ENCODE measurements around the gene DSC2. TPM values are rescaled to one million over a fixed set of nuclear protein-coding genes. Genes with fewer than 3 reads are reported as not detected.
"Not testable (repeated sequence)": the region's sequence is repeated elsewhere in the genome, so short reads cannot be mapped to it uniquely, and the experiment has no call there.

The DSC2 gene
- total RNA-seq, 4 donors from 2014 or later: 14.5 to 113 (median 86.1) TPM

DNA sequence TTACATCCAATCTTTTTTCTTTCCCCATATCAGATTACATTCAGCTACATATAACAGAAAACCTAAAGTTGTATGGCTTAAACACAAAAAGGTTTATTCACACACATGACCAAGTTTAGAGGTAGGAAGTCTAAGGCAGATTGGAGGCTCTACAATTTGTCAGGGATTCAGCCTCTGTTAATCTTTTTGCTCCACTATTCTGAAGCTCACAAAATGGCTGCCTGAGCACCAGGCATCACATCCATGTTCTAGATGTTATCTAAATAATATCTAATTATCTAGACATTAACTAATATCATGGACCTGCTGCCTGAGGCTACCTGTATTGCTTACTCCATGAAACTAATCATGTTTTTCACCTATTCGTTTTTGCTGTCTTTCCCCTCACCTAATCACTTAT is 23.7 kb upstream of the DSC2 start:
- no peak for TF ChIP-seq POLR2AphosphoS5 (IDR thresholded peaks at IDR 0.05)
- TF ChIP-seq POLR2A (IDR thresholded peaks at IDR 0.05): no peak
- TF ChIP-seq, protein P1, sequence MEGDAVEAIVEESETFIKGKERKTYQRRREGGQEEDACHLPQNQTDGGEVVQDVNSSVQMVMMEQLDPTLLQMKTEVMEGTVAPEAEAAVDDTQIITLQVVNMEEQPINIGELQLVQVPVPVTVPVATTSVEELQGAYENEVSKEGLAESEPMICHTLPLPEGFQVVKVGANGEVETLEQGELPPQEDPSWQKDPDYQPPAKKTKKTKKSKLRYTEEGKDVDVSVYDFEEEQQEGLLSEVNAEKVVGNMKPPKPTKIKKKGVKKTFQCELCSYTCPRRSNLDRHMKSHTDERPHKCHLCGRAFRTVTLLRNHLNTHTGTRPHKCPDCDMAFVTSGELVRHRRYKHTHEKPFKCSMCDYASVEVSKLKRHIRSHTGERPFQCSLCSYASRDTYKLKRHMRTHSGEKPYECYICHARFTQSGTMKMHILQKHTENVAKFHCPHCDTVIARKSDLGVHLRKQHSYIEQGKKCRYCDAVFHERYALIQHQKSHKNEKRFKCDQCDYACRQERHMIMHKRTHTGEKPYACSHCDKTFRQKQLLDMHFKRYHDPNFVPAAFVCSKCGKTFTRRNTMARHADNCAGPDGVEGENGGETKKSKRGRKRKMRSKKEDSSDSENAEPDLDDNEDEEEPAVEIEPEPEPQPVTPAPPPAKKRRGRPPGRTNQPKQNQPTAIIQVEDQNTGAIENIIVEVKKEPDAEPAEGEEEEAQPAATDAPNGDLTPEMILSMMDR (IDR thresholded peaks at IDR 0.05): no peak
- TF ChIP-seq EP300 (IDR thresholded peaks at IDR 0.05; ENCODE audit: low read depth): no peak
- 74 to 83% methylated on average over 1 of the region's 1 CpG for WGBS, 2 donors (ENCODE audit: low coverage in 1 of 2)
- H3K4me3 ChIP-seq: no peak overlapping the region
- intact Hi-C loops (cut with DNase I; ENCODE audit: low total_unique reads) (no loop called here), in situ Hi-C loops (cut with MboI; ENCODE audit: low pct_ligation_motif_present in 1 of 4, low pct_unique_long_range_greater_than_20kb in 1 of 4, low sequenced_read_pairs in 3 of 4) (no loop called here)
- H3K27me3 ChIP-seq: no peaks in the 10 kb centered on the region
- H3K27ac ChIP-seq: no peak overlapping the region
- no peaks in the 10 kb centered on the region for H3K36me3 ChIP-seq
- H3K9me3 ChIP-seq: no peaks in the 10 kb centered on the region
- DNase-seq: no peak
- H3K4me1 ChIP-seq: no peaks in the 10 kb centered on the region

DNA sequence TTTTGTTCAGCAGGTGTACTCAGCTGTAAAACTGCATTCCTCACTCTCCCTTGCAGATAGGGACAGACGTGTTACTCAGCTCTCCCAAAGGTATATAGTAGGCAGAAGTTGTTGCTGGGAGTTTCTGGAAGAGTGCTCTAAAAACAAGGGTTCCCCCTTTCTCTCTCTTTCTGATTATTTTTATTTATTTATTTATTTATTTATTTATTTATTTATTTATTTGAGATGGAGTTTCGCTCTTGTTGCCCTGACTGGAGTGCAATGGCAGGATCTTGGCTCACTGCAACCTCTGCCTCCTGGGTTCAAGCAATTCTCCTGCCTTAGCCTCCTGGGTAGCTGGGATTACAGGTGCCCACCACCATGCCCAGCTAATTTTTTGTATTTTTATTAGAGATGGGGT is 20.9 kb upstream of the DSC2 start:
- H3K4me3 ChIP-seq; in situ Hi-C loops (cut with MboI; ENCODE audit: low pct_ligation_motif_present in 1 of 4, low pct_unique_long_range_greater_than_20kb in 1 of 4, low sequenced_read_pairs in 3 of 4); H3K9me3 ChIP-seq; DNase-seq; H3K4me1 ChIP-seq; H3K36me3 ChIP-seq; H3K27me3 ChIP-seq; intact Hi-C loops (cut with DNase I; ENCODE audit: low total_unique reads); H3K27ac ChIP-seq: not testable (repeated sequence)
- WGBS, 2 donors (ENCODE audit: low coverage in 1 of 2): 64 to 78% methylated on average over 1 to 2 of the region's 2 CpGs

DNA sequence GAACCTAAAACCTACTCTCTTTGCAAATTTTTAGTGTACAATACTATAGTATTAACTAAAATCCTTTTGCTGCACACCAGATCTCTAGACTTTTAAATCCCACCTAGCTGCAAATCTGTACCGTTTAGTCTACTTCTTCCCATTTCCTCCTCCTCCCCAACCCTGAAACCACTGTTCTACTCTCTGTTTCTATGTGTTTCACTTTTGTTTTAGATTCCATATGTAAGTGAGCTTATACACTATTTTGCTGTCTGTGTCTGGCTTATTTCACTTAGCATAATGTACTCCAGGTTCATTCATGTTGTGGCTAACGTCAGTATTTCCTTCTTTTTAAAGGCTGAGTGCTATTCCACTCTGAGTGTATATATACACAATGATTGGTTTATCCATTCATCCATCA is 18.4 kb upstream of the DSC2 start:
- TF ChIP-seq EP300 (IDR thresholded peaks at IDR 0.05; ENCODE audit: low read depth): no peak
- no peak for TF ChIP-seq POLR2A (IDR thresholded peaks at IDR 0.05)
- TF ChIP-seq POLR2AphosphoS5 (IDR thresholded peaks at IDR 0.05): no peak
- TF ChIP-seq, protein P1 (IDR thresholded peaks at IDR 0.05): no peak
- in situ Hi-C loops (cut with MboI; ENCODE audit: low pct_ligation_motif_present in 1 of 4, low pct_unique_long_range_greater_than_20kb in 1 of 4, low sequenced_read_pairs in 3 of 4): no loop called here
- WGBS, 2 donors (ENCODE audit: low coverage in 1 of 2): 44 to 58% methylated on average over 2 of the region's 2 CpGs

DNA sequence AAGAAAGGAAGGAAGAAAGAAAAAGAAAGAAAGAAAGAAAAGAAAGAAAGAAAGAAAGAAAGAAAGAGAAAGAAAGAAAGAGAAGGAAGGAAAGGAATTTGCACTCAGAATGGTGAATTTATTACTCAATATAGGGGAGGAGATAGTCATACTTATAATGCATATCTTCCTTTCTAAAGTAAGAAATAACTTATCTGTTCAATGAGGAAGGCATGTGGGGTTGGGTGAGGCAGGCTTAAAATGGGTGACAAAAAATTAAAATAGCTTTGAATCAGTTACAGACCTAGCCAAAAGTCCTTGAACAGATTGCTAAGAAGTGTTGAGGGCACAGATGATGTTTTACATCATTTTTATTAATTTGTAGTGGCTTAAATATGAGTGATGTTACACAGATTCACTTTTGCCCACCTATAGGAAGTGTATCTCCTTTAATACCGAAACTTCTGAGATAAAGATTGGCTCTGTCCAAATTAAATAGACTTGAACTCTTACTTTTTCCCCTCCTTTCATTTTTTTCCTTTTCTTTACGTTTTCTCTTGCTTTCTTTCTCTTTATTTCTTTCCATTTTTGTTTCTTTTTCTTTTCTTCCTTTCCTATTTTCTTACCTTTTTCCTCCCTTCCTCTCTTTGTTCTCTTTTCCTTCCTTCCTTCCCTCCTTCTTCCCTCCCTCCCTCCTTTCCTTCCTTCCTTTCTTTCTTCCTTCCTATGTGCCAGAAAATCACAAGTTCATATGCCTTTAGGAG is 14.8 kb upstream of the DSC2 start:
- no peaks in the 10 kb centered on the region for H3K4me1 ChIP-seq
- no peaks in the 10 kb centered on the region for H3K27me3 ChIP-seq
- TF ChIP-seq POLR2A (IDR thresholded peaks at IDR 0.05): no peak
- TF ChIP-seq, protein P1 (IDR thresholded peaks at IDR 0.05): no peak
- TF ChIP-seq POLR2AphosphoS5 (IDR thresholded peaks at IDR 0.05): no peak
- no peak for TF ChIP-seq EP300 (IDR thresholded peaks at IDR 0.05; ENCODE audit: low read depth)
- 55 to 66% methylated on average over 2 of the region's 2 CpGs for WGBS, 2 donors (ENCODE audit: low coverage in 1 of 2)
- H3K4me3 ChIP-seq: no peak overlapping the region
- H3K36me3 ChIP-seq: no peaks in the 10 kb centered on the region
- intact Hi-C loops (cut with DNase I; ENCODE audit: low total_unique reads): no loop called here
- no peak for DNase-seq
- in situ Hi-C loops (cut with MboI; ENCODE audit: low pct_ligation_motif_present in 1 of 4, low pct_unique_long_range_greater_than_20kb in 1 of 4, low sequenced_read_pairs in 3 of 4): no loop called here
- H3K27ac ChIP-seq: no peak overlapping the region
- no peaks in the 10 kb centered on the region for H3K9me3 ChIP-seq

More for the DNA sequence above, 18.4 kb upstream of the DSC2 start:
- intact Hi-C loops (cut with DNase I; ENCODE audit: low total_unique reads): no loop called here
- Histone ChIP-seq H3K4me1 (no peaks in the 10 kb centered on the region), H3K27ac (no peak overlapping the region), H3K4me3 (no peak overlapping the region), H3K27me3 (no peaks in the 10 kb centered on the region), H3K9me3 (no peaks in the 10 kb centered on the region), H3K36me3 (no peaks in the 10 kb centered on the region)
- no peak for DNase-seq

DNA sequence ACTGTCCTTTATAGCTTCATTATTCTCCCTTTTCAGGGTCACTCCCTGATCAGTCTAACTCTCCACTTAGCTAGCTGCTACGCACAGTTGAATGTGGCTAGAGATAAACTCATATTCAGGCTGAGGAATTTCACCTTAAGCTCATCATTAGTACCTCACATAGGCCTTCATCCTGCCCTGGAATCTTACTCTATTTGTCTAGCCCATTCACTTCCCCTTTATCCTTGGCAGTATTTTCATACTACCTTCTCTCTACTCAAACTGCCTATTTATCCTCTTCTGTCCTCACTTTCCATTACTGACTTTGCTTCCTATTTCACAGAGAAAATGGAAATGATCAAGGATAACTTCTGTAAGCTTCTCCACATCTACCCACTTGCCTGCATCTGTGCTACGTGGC is 10.6 kb upstream of the DSC2 start:
- Histone ChIP-seq H3K36me3 (no peaks in the 10 kb centered on the region), H3K4me1 (no peaks in the 10 kb centered on the region), H3K4me3 (no peak overlapping the region), H3K9me3 (no peaks in the 10 kb centered on the region), H3K27me3 (no peaks in the 10 kb centered on the region), H3K27ac (no peak overlapping the region)
- WGBS, 2 donors (ENCODE audit: low coverage in 1 of 2): 80 to 91% methylated on average over 2 of the region's 2 CpGs
- no peak for DNase-seq
- intact Hi-C loops (cut with DNase I; ENCODE audit: low total_unique reads) (no loop called here), in situ Hi-C loops (cut with MboI; ENCODE audit: low pct_ligation_motif_present in 1 of 4, low pct_unique_long_range_greater_than_20kb in 1 of 4, low sequenced_read_pairs in 3 of 4) (no loop called here)
- TF ChIP-seq EP300 (IDR thresholded peaks at IDR 0.05; ENCODE audit: low read depth) (no peak), POLR2A (IDR thresholded peaks at IDR 0.05) (no peak), POLR2AphosphoS5 (IDR thresholded peaks at IDR 0.05) (no peak)
- TF ChIP-seq, protein P1 (IDR thresholded peaks at IDR 0.05): no peak
